ENCODE results near the gene ENOX1. TPM values are rescaled to one million over a fixed set of nuclear protein-coding genes. Genes with fewer than 3 reads are reported as not detected.

Gene ENOX1
- total RNA-seq, 1 donor from 2014 or later, result 1.1 TPM

GRCh38 chr13:43375797-43376465 is 410.8 kb downstream of the ENOX1 start:
- no peaks in the 10 kb centered on the region for H3K36me3 ChIP-seq
- H3K4me1 Mint-ChIP-seq, result no peaks in the 10 kb centered on the region
- H3F3A ChIP-seq (ENCODE audit: low read depth), result no peaks in the 10 kb centered on the region
- no peak overlapping the region for H3K4me3 Mint-ChIP-seq
- H3K9me3 ChIP-seq (ENCODE audit: low read depth), result no peaks in the 10 kb centered on the region
- H3K36me3 Mint-ChIP-seq, result no peaks in the 10 kb centered on the region
- no peak overlapping the region for H3K4me2 ChIP-seq
- H3K4me1 ChIP-seq, result no peaks in the 10 kb centered on the region
- no peak overlapping the region for H3K9ac ChIP-seq
- H3K79me2 ChIP-seq (ENCODE audit: low read depth), result no peaks in the 10 kb centered on the region
- no peak overlapping the region for H3K27ac ChIP-seq
- H2AFZ ChIP-seq (replicated peaks), result no peak overlapping the region
- no peak for DNase-seq (ENCODE audit: low spot score)
- H3K27ac Mint-ChIP-seq, result no peak overlapping the region
- TF ChIP-seq EZH2 (IDR thresholded peaks at IDR 0.05) (no peak), EZH2phosphoT487 (IDR thresholded peaks at IDR 0.05) (no peak), CTCF (IDR thresholded peaks at IDR 0.05) (no peak)
- H3K4me3 ChIP-seq, result no peak overlapping the region
- H4K20me1 ChIP-seq (ENCODE audit: low read depth), result no peaks in the 10 kb centered on the region
- no peaks in the 10 kb centered on the region for H3K27me3 ChIP-seq
- H3K9me3 Mint-ChIP-seq, result no peaks in the 10 kb centered on the region
- no peaks in the 10 kb centered on the region for H3K27me3 Mint-ChIP-seq (ENCODE audit: insufficient read depth, low read depth)

GRCh38 chr13:43374621-43375020 is 412.2 kb downstream of the ENOX1 start:
- no peaks in the 10 kb centered on the region for H3K27me3 ChIP-seq
- no peak overlapping the region for H2AFZ ChIP-seq (replicated peaks)
- H3K9me3 Mint-ChIP-seq, result no peaks in the 10 kb centered on the region
- H3K4me3 Mint-ChIP-seq, result no peak overlapping the region
- no peaks in the 10 kb centered on the region for H4K20me1 ChIP-seq (ENCODE audit: low read depth)
- H3K27ac ChIP-seq, result no peak overlapping the region
- no peaks in the 10 kb centered on the region for H3K36me3 Mint-ChIP-seq
- H3K4me3 ChIP-seq, result no peak overlapping the region
- no peaks in the 10 kb centered on the region for H3K9me3 ChIP-seq (ENCODE audit: low read depth)
- TF ChIP-seq EZH2phosphoT487 (IDR thresholded peaks at IDR 0.05) (no peak), EZH2 (IDR thresholded peaks at IDR 0.05) (no peak), CTCF (IDR thresholded peaks at IDR 0.05) (no peak)
- H3K4me1 Mint-ChIP-seq, result no peaks in the 10 kb centered on the region
- H3K9ac ChIP-seq, result no peak overlapping the region
- no peaks in the 10 kb centered on the region for H3F3A ChIP-seq (ENCODE audit: low read depth)
- no peaks in the 10 kb centered on the region for H3K4me1 ChIP-seq
- DNase-seq (ENCODE audit: low spot score), result no peak
- H3K36me3 ChIP-seq, result no peaks in the 10 kb centered on the region
- no peak overlapping the region for H3K4me2 ChIP-seq
- no peaks in the 10 kb centered on the region for H3K79me2 ChIP-seq (ENCODE audit: low read depth)
- H3K27me3 Mint-ChIP-seq (ENCODE audit: insufficient read depth, low read depth), result peaks cover 2% of the 10 kb centered on the region
- H3K27ac Mint-ChIP-seq, result no peak overlapping the region

- Histone ChIP-seq H3K79me2 (ENCODE audit: low read depth) (no peaks in the 10 kb centered on the region), H2AFZ (replicated peaks) (no peak overlapping the region), H3K4me3 (no peak overlapping the region), H3K36me3 (no peaks in the 10 kb centered on the region), H3K4me1 (no peaks in the 10 kb centered on the region), H3K27ac (no peak overlapping the region), H3K27me3 (no peaks in the 10 kb centered on the region), H3K9me3 (ENCODE audit: low read depth) (no peaks in the 10 kb centered on the region), H3K9ac (no peak overlapping the region), H3F3A (ENCODE audit: low read depth) (no peaks in the 10 kb centered on the region), H3K4me2 (no peak overlapping the region), H4K20me1 (ENCODE audit: low read depth) (no peaks in the 10 kb centered on the region)
- TF ChIP-seq EZH2phosphoT487 (IDR thresholded peaks at IDR 0.05), result no peak
- TF ChIP-seq CTCF (IDR thresholded peaks at IDR 0.05), result no peak
- no peak for TF ChIP-seq EZH2 (IDR thresholded peaks at IDR 0.05)
- DNase-seq (ENCODE audit: low spot score), result no peak
- Mint-ChIP-seq H3K27ac (no peak overlapping the region), H3K36me3 (no peaks in the 10 kb centered on the region), H3K27me3 (ENCODE audit: insufficient read depth, low read depth) (peaks cover 2% of the 10 kb centered on the region), H3K9me3 (no peaks in the 10 kb centered on the region), H3K4me3 (no peak overlapping the region), H3K4me1 (peaks cover 1% of the 10 kb centered on the region)
Observed at GRCh38 chr13:43373400-43373799, 413.4 kb downstream of the ENOX1 start.
